K562 (cell line): Measurements from ENCODE around the gene BAIAP2. TPM values are rescaled to one million over a fixed set of nuclear protein-coding genes. Genes with fewer than 3 reads are reported as not detected.

Experiments used
- BRD9 ChIP-seq: fragments of 450-650 bp; IDR thresholded peaks from 2 replicates; pipeline ENCODE4 v1.6.1; 2018; ENCODE audit warnings: low read depth; ENCODE audit not compliant: partially characterized antibody
- CBFA2T3 ChIP-seq: fragments of 450-650 bp; IDR thresholded peaks from 2 replicates; pipeline ENCODE4 v1.6.1; 2017
- ELF4 ChIP-seq: fragments of 450-650 bp; formaldehyde crosslinking; IDR thresholded peaks from 2 replicates; pipeline ENCODE4 v1.4.0; 2022; ENCODE audit warnings: missing genetic modification characterization
- HSF4 ChIP-seq: fragments of 250-450 bp; sonication (Bioruptor Pico); IDR thresholded peaks from 2 replicates; pipeline ENCODE4 v2.1.2; 2022; ENCODE audit warnings: mild to moderate bottlenecking, moderate library complexity, borderline replicate concordance
- IRF9 ChIP-seq: fragments of 450-650 bp; IDR thresholded peaks from 2 replicates; pipeline ENCODE4 v1.6.1; 2016; ENCODE audit warnings: missing biosample characterization, missing genetic modification characterization
- NCOA1 ChIP-seq: fragments of 450-650 bp; IDR thresholded peaks from 2 replicates; pipeline ENCODE4 v1.6.1; 2016; ENCODE audit warnings: low read depth
- POLR2G ChIP-seq: fragments of 200-400 bp; formaldehyde crosslinking; IDR thresholded peaks from 2 replicates; pipeline ENCODE4 v1.6.1; 2017; ENCODE audit warnings: low read depth, mild to moderate bottlenecking, antibody characterized with exemption, low read length, moderate library complexity
- POLR3G ChIP-seq: IDR thresholded peaks from 2 replicates; pipeline ENCODE4 v1.6.1; 2011; ENCODE audit not compliant: insufficient read length, insufficient replicate concordance; ENCODE audit errors: extremely low read depth
- RBFOX2 ChIP-seq: fragments of 200-400 bp; formaldehyde crosslinking; IDR thresholded peaks from 2 replicates; pipeline ENCODE4 v1.6.1; 2017; ENCODE audit warnings: low read depth, mild to moderate bottlenecking, low read length, moderate library complexity
- RBM15 ChIP-seq: fragments of 200-400 bp; formaldehyde crosslinking; IDR thresholded peaks from 2 replicates; pipeline ENCODE4 v1.6.1; 2018; ENCODE audit warnings: mild to moderate bottlenecking, low read length, moderate library complexity; ENCODE audit not compliant: insufficient read depth
- SMAD2 ChIP-seq: fragments of 150-350 bp; IDR thresholded peaks from 2 replicates; pipeline ENCODE4 v1.6.1; 2014; ENCODE audit warnings: low read depth, mild to moderate bottlenecking, low read length
- ZBTB8A ChIP-seq: fragments of 450-650 bp; IDR thresholded peaks from 2 replicates; pipeline ENCODE4 v1.6.1; 2018; ENCODE audit warnings: mild to moderate bottlenecking, moderate library complexity; ENCODE audit not compliant: partially characterized antibody
- ZNF24 ChIP-seq: fragments of 450-650 bp; IDR thresholded peaks from 2 replicates; pipeline ENCODE4 v1.6.1; 2016
- polyA plus RNA-seq, 8 experiments: library from polyadenylated mRNA; depleted of rRNA in 4 of 8; stranded (reverse) in 5 of 8; unstranded in 3 of 8; fragments of >200 nt; fragmentation: Nextera tagmentation in 2 of 8; fragmentation: Illumina TruSeq in 1 of 8; extraction: Ambion mirVana in 2 of 8; extraction: Trizol in 1 of 8; gene quantifications; 2 replicates each; pipeline versions ENCODE4 v1.2.1 to v1.2.3, GENCODE V29; 2011 to 2014; ENCODE audit warnings: inconsistent platforms in 1 of 8, missing spikeins in 1 of 8
- total RNA-seq, 7 experiments: library from RNA; depleted of rRNA in 6 of 7; stranded (reverse); fragments of >200 nt in 6 of 7; fragmentation: Illumina TruSeq in 2 of 7; extraction: Trizol in 2 of 7; gene quantifications; 2 replicates each; pipeline versions ENCODE4 v1.2.1 to v1.2.3, GENCODE V29; 2011 to 2021; ENCODE audit warnings: low replicate concordance in 1 of 7
- TF ChIP-seq, protein P1 (sequence below): sonication (generic); formaldehyde crosslinking; IDR thresholded peaks from 2 replicates; pipeline ENCODE4 v1.8.1; 2023; ENCODE audit warnings: missing genetic modification reagents, mild to moderate bottlenecking, borderline replicate concordance
- TF ChIP-seq, protein P2 (sequence below): sonication (generic); formaldehyde crosslinking; IDR thresholded peaks from 2 replicates; pipeline ENCODE4 v1.8.1; 2023; ENCODE audit warnings: mild to moderate bottlenecking, missing genetic modification reagents
- TF ChIP-seq, protein P3 (sequence below): fragments of 250-450 bp; sonication (Bioruptor Pico); IDR thresholded peaks from 2 replicates; pipeline ENCODE4 v1.9.0; 2021; ENCODE audit warnings: mild to moderate bottlenecking, inconsistent platforms
- TF ChIP-seq, protein P4 (sequence below): fragments of 250-450 bp; sonication (Bioruptor Pico); IDR thresholded peaks from 2 replicates; pipeline ENCODE4 v1.8.0; 2021; ENCODE audit warnings: moderate library complexity, mild to moderate bottlenecking, inconsistent platforms

The BAIAP2 gene
- total and polyA plus RNA-seq, 9 of the 15 experiments (the other 6 are each of a cell fraction or from before 2014, with no cell fraction given), result 2.3 to 51.6 (median 18.4) TPM

GRCh38 chr17:81034779-81035520 is at the start of gene BAIAP2 (continued):
- TF ChIP-seq RBM15, result no peak
- TF ChIP-seq CBFA2T3, result no peak
- no peak for TF ChIP-seq SMAD2
- no peak for TF ChIP-seq BRD9
- TF ChIP-seq IRF9, result no peak
- no peak for TF ChIP-seq NCOA1
- TF ChIP-seq, protein P1, sequence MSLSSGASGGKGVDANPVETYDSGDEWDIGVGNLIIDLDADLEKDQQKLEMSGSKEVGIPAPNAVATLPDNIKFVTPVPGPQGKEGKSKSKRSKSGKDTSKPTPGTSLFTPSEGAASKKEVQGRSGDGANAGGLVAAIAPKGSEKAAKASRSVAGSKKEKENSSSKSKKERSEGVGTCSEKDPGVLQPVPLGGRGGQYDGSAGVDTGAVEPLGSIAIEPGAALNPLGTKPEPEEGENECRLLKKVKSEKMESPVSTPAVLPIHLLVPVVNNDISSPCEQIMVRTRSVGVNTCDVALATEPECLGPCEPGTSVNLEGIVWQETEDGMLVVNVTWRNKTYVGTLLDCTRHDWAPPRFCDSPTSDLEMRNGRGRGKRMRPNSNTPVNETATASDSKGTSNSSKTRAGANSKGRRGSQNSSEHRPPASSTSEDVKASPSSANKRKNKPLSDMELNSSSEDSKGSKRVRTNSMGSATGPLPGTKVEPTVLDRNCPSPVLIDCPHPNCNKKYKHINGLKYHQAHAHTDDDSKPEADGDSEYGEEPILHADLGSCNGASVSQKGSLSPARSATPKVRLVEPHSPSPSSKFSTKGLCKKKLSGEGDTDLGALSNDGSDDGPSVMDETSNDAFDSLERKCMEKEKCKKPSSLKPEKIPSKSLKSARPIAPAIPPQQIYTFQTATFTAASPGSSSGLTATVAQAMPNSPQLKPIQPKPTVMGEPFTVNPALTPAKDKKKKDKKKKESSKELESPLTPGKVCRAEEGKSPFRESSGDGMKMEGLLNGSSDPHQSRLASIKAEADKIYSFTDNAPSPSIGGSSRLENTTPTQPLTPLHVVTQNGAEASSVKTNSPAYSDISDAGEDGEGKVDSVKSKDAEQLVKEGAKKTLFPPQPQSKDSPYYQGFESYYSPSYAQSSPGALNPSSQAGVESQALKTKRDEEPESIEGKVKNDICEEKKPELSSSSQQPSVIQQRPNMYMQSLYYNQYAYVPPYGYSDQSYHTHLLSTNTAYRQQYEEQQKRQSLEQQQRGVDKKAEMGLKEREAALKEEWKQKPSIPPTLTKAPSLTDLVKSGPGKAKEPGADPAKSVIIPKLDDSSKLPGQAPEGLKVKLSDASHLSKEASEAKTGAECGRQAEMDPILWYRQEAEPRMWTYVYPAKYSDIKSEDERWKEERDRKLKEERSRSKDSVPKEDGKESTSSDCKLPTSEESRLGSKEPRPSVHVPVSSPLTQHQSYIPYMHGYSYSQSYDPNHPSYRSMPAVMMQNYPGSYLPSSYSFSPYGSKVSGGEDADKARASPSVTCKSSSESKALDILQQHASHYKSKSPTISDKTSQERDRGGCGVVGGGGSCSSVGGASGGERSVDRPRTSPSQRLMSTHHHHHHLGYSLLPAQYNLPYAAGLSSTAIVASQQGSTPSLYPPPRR (CRISPR knock-in tag), result no peak
- TF ChIP-seq HSF4, result no peak
- peak; percentile 96 for TF ChIP-seq POLR2G
- TF ChIP-seq, protein P2, sequence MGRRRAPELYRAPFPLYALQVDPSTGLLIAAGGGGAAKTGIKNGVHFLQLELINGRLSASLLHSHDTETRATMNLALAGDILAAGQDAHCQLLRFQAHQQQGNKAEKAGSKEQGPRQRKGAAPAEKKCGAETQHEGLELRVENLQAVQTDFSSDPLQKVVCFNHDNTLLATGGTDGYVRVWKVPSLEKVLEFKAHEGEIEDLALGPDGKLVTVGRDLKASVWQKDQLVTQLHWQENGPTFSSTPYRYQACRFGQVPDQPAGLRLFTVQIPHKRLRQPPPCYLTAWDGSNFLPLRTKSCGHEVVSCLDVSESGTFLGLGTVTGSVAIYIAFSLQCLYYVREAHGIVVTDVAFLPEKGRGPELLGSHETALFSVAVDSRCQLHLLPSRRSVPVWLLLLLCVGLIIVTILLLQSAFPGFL (CRISPR knock-in tag), result no peak
- TF ChIP-seq ZNF24, result no peak
- TF ChIP-seq RBFOX2, result peak; percentile 95
- no peak for TF ChIP-seq ZBTB8A
- TF ChIP-seq, protein P3, sequence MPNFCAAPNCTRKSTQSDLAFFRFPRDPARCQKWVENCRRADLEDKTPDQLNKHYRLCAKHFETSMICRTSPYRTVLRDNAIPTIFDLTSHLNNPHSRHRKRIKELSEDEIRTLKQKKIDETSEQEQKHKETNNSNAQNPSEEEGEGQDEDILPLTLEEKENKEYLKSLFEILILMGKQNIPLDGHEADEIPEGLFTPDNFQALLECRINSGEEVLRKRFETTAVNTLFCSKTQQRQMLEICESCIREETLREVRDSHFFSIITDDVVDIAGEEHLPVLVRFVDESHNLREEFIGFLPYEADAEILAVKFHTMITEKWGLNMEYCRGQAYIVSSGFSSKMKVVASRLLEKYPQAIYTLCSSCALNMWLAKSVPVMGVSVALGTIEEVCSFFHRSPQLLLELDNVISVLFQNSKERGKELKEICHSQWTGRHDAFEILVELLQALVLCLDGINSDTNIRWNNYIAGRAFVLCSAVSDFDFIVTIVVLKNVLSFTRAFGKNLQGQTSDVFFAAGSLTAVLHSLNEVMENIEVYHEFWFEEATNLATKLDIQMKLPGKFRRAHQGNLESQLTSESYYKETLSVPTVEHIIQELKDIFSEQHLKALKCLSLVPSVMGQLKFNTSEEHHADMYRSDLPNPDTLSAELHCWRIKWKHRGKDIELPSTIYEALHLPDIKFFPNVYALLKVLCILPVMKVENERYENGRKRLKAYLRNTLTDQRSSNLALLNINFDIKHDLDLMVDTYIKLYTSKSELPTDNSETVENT (CRISPR knock-in tag), result peak; percentile 43; the same call in 1 of the 2 replicates
- TF ChIP-seq ELF4, result no peak
- no peak for TF ChIP-seq POLR3G
- TF ChIP-seq, protein P4, sequence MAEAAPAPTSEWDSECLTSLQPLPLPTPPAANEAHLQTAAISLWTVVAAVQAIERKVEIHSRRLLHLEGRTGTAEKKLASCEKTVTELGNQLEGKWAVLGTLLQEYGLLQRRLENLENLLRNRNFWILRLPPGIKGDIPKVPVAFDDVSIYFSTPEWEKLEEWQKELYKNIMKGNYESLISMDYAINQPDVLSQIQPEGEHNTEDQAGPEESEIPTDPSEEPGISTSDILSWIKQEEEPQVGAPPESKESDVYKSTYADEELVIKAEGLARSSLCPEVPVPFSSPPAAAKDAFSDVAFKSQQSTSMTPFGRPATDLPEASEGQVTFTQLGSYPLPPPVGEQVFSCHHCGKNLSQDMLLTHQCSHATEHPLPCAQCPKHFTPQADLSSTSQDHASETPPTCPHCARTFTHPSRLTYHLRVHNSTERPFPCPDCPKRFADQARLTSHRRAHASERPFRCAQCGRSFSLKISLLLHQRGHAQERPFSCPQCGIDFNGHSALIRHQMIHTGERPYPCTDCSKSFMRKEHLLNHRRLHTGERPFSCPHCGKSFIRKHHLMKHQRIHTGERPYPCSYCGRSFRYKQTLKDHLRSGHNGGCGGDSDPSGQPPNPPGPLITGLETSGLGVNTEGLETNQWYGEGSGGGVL (CRISPR knock-in tag), result no peak
